HG03469 (cell line): ENCODE data around the gene LALBA.
"Not testable (repeated sequence)": the region's sequence is repeated elsewhere in the genome, so short reads cannot be mapped to it uniquely, and the experiment has no call there.

ENCODE experiments used
- ATAC-seq: cut with Tn5 transposase; IDR thresholded peaks from one replicate; pipeline ENCODE4 v1.9.1; 2021; ENCODE audit warnings: mild to moderate bottlenecking, moderate library complexity, moderate number of reproducible peaks; ENCODE audit not compliant: unreplicated experiment

The LALBA gene

DNA sequence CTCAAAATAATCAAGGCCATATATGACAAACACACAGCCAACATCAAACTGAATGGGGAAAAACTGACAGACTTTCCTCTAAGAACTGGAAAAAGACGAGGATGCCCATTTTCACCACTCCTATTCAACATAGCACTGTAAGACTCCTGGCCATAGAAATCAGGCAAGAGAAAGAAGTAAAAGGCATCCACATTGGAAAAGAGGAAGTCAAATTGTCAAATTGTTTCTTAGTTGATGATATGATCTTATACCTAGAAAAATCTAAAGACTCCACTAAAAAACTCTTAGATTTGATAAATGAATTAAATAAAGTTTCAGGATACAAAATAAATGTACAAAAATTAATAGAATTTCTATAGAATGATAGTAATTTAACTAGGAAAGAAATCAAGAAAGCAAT is 33.2 kb downstream of the LALBA start:
- ATAC-seq = no peak

DNA sequence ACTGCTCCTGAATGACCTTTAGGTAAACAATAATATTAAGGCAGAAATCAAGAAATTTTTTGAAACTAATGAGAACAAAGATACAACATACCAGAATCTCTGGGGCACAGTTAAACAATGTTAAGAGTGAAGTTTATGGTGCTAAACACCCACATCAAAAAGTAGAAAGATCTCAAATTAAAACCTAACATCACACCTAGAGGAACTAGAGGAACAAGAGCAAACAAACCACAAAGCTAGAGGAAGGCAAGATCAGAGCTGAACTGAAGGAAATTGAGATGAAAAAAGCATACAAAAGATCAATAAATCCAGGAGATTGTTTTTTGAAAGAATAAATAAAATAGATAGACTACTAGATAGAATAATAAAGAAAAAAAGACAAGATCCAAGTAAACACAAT is 37.2 kb downstream of the LALBA start:
- ATAC-seq = no peak

DNA sequence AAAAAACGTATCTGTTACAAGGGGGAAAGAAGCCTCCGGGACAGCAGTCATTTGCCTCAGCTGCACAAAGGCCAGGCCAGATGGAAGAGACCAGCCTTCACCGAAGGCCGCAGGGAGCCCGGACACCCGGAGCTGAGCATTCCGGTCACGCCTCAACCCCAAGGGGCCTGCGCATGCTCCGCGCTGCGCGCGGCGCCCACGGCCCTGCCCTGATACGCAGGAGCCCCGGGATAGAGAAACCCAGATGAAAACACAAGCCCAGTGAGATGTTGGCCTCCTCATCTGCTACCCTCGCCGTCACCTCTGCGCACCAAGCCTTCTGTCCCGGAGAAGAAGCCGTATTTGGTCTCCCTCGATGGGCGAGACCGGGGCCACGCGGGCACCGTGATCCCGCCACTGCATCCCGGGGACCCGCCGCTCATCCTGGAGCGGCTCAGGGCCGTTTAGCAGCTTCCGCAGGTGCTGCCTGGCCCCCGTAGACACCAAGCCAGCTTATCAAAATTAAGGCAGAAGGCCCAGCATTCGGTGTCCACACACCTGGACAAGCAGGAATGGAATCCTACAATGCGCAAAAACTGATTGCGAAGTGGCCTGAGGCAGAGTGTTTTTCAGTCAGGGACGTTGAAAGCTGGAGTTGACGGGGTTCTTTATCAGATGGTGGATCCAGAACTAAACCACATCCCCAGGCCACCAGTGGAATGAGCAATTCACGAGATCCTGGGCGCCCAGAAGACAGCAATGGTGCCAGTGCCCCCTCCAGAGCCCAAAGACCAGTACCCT is 41.8 kb downstream of the LALBA start:
- ATAC-seq = no peak

DNA sequence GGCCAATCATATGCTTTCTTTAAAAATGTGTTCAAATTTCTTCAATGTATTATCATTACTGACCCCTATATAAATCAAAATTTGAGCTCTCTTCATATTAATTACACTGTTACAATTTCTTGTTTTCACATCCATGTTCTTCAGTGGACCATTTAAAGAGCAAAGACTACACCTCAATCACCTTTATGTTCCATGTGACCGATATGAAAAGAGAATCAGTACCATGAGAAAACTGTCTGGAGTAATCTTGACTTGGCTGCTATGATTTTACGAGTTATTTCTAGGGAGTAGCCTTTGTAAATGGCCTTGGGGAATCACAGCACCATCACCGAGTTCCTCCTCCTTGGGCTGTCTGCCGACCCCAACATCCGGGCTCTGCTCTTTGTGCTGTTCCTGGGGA is 44.5 kb downstream of the LALBA start, which contains the start of gene OR8S1:
TSS of gene OR8S1 (plus strand) at position 301 of the 400 bp plus-strand sequence. CDS start at position 301, 0 bp downstream.
- no peak for ATAC-seq

DNA sequence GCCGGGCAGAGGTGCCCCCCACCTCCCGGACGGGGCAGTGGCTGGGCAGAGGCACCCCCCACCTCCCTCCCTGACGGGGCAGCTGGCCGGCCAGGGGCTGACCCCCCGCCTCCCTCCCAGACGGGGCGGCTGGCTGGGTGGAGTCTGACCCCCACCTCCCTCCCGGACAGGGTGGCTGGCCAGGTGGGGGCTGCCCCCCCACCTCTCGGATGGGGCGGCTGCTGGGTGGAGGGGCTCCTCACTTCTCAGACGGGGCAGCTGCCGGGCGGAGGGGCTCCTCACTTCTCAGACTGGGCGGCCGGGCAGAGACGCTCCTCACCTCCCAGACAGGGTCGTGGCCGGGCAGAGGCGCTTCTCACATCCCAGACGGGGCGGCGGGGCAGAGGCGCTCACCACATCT is 49.5 kb downstream of the LALBA start:
- not testable (repeated sequence) for ATAC-seq
